ENCODE results near the gene MRGPRF. TPM values are rescaled to one million over a fixed set of nuclear protein-coding genes. Genes with fewer than 3 reads are reported as not detected.
A peak's percentile ranks its signal among the peaks of the same experiment; 100 is the strongest.

Gene MRGPRF
- total and polyA plus RNA-seq, 3 donors from 2014 or later = 10.0 to 21.1 (median 12.2) TPM

DNA sequence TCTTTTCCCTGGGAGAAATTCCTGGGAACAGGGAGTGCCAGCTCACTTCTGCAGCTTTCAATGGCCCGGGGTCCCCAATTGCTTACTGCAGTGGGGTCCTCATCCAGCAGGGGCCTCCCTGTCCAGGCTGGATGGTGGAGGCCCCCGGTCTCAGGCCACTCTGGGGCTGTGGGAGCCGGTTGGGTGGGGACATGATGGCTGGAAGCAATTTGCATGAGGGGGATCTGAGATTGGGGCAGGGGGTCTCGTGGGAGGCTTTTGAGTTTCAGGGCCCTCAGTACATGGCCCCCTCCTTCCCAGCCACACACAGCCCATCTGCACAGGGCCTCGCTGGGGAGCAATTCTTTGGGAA lies 57.5 kb downstream of the MRGPRF start:
- no peak for DNase-seq
- Histone ChIP-seq H3K4me3 (no peak overlapping the region), H3K9me3 (no peaks in the 10 kb centered on the region), H3K36me3 (ENCODE audit: low read depth, missing control alignments) (no peaks in the 10 kb centered on the region), H3K4me1 (peaks cover 4% of the 10 kb centered on the region), H3K27ac (no peak overlapping the region), H3K27me3 (no peaks in the 10 kb centered on the region)
- TF ChIP-seq POLR2A (IDR thresholded peaks at IDR 0.05) = no peak
- TF ChIP-seq, protein P1, sequence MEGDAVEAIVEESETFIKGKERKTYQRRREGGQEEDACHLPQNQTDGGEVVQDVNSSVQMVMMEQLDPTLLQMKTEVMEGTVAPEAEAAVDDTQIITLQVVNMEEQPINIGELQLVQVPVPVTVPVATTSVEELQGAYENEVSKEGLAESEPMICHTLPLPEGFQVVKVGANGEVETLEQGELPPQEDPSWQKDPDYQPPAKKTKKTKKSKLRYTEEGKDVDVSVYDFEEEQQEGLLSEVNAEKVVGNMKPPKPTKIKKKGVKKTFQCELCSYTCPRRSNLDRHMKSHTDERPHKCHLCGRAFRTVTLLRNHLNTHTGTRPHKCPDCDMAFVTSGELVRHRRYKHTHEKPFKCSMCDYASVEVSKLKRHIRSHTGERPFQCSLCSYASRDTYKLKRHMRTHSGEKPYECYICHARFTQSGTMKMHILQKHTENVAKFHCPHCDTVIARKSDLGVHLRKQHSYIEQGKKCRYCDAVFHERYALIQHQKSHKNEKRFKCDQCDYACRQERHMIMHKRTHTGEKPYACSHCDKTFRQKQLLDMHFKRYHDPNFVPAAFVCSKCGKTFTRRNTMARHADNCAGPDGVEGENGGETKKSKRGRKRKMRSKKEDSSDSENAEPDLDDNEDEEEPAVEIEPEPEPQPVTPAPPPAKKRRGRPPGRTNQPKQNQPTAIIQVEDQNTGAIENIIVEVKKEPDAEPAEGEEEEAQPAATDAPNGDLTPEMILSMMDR (IDR thresholded peaks at IDR 0.05) = no peak
- WGBS, 2 donors = 20 to 41% methylated on average over 1 to 4 of the region's 5 CpGs
- intact Hi-C loops (cut with DNase I; ENCODE audit: low total_unique reads) = no loop called here

- no peak overlapping the region for H3K27ac ChIP-seq
- H3K4me3 ChIP-seq = no peak overlapping the region
- no peaks in the 10 kb centered on the region for H3K9me3 ChIP-seq
- H3K4me1 ChIP-seq = peaks cover 4% of the 10 kb centered on the region
- no peaks in the 10 kb centered on the region for H3K27me3 ChIP-seq
- peak; percentile 54 for DNase-seq
- 36 to 53% methylated on average over 13 to 30 of the region's 30 CpGs for WGBS, 2 donors
- intact Hi-C loops (cut with DNase I; ENCODE audit: low total_unique reads) = no loop called here
- TF ChIP-seq POLR2A (IDR thresholded peaks at IDR 0.05) = no peak
- TF ChIP-seq, protein P1 (IDR thresholded peaks at IDR 0.05) = no peak
- no peaks in the 10 kb centered on the region for H3K36me3 ChIP-seq (ENCODE audit: low read depth, missing control alignments)
Observed at GRCh38 chr11:68954836-68955606, 58.0 kb downstream of the MRGPRF start.

Other genes starting within 250 kb of the MRGPRF start
- 10 to 100 TPM; 49.1 to 58.5 TPM for gene CPT1A, start 171.3 kb downstream of the MRGPRF start, total RNA-seq
- gene CPT1A, start 171.3 kb downstream of the MRGPRF start, polyA plus RNA-seq (ENCODE audit: insufficient read depth, low read depth, low replicate concordance) = 39.2 TPM
- 10 to 100 TPM; 43.2 to 45.0 TPM for gene MRPL21, start 109.4 kb downstream of the MRGPRF start, total RNA-seq
- gene MRPL21, start 109.4 kb downstream of the MRGPRF start, polyA plus RNA-seq (ENCODE audit: insufficient read depth, low read depth, low replicate concordance) = 96.2 TPM
- gene IGHMBP2, start 109.4 kb downstream of the MRGPRF start, total RNA-seq = 10 to 100 TPM; 42.6 to 47.1 TPM
- 68.9 TPM for gene IGHMBP2, start 109.4 kb downstream of the MRGPRF start, polyA plus RNA-seq (ENCODE audit: insufficient read depth, low read depth, low replicate concordance)
- not detected for gene MRGPRD, start 32.3 kb downstream of the MRGPRF start, total RNA-seq
- not detected for gene MRGPRD, start 32.3 kb downstream of the MRGPRF start, polyA plus RNA-seq (ENCODE audit: insufficient read depth, low read depth, low replicate concordance)
- 10 to 100 TPM; 28.4 to 32.5 TPM for gene TPCN2, start 35.7 kb upstream of the MRGPRF start, total RNA-seq
- 12.9 TPM for gene TPCN2, start 35.7 kb upstream of the MRGPRF start, polyA plus RNA-seq (ENCODE audit: insufficient read depth, low read depth, low replicate concordance)
- gene SMIM38, start 142.7 kb upstream of the MRGPRF start, total RNA-seq = 1 to 10 TPM; 3.9 to 8.8 TPM
- 3.3 TPM for gene SMIM38, start 142.7 kb upstream of the MRGPRF start, polyA plus RNA-seq (ENCODE audit: insufficient read depth, low read depth, low replicate concordance)